Kidney (tissue), 14 donors: ENCODE data around the gene TTLL11. TPM values are rescaled to one million over a fixed set of nuclear protein-coding genes. Genes with fewer than 3 reads are reported as not detected.

Experiments
- DNase-seq, 5 donors: peaks; one replicate each; pipeline ENCODE4 v3.0.0-alpha.2; 2013 to 2020
- FAIRE-seq: peaks from 2 replicates; lab custom pipeline; 2012; peaks lifted over from hg19 to GRCh38; lab: Jason Lieb, UNC
- H3K27ac ChIP-seq, 2 donors: one replicate each; pipeline ENCODE4 v1.7.0; 2013; ENCODE audit warnings: low read depth in 2 of 2, low read length in 2 of 2, inconsistent platforms in 1 of 2
- H3K27me3 ChIP-seq: one replicate; pipeline ENCODE4 v1.7.1; 2013; ENCODE audit warnings: low read length, inconsistent platforms; ENCODE audit not compliant: control insufficient read depth, insufficient read depth
- H3K36me3 ChIP-seq, 3 donors: one replicate each; pipeline versions ENCODE4 v1.7.0 to v1.7.1; 2013; ENCODE audit warnings: low read length in 3 of 3, control low read depth in 1 of 3, inconsistent platforms in 1 of 3; ENCODE audit not compliant: insufficient read depth in 3 of 3, control insufficient read depth in 2 of 3
- H3K4me1 ChIP-seq, 3 donors: one replicate each; pipeline versions ENCODE4 v1.7.0 to v1.7.1; 2013; ENCODE audit warnings: low read length in 3 of 3, inconsistent platforms in 1 of 3, low read depth in 1 of 3; ENCODE audit not compliant: control insufficient read depth in 2 of 3, insufficient read depth in 2 of 3
- H3K4me3 ChIP-seq, 3 donors: one replicate each; pipeline versions ENCODE4 v1.7.0 to v1.8.1; 2013; ENCODE audit warnings: low read length in 3 of 3, control low read depth in 1 of 3, inconsistent platforms in 1 of 3
- H3K9ac ChIP-seq, 3 donors: one replicate each; pipeline versions ENCODE4 v1.7.0 to v1.7.1; 2013; ENCODE audit warnings: low read length in 3 of 3, control low read depth in 1 of 3, inconsistent platforms in 1 of 3
- H3K9me3 ChIP-seq, 3 donors: one replicate each; pipeline versions ENCODE4 v1.7.0 to v1.7.1; 2013; ENCODE audit warnings: low read length in 3 of 3, control low read depth in 1 of 3, inconsistent platforms in 1 of 3; ENCODE audit not compliant: control insufficient read depth in 2 of 3, insufficient read depth in 1 of 3
- intact Hi-C: fragments of 100-400 bp; cut with DNase I; formaldehyde crosslinking; loops from one replicate; pipeline ENCODE4 v1.11.1; 2022
- polyA plus RNA-seq: library from polyadenylated mRNA; stranded (reverse); fragments of 350-450 nt; fragmentation: Illumina TruSeq; extraction: RNeasy Lipid Tissue Mini Kit (QIAGEN cat#74804); gene quantifications from one replicate; pipeline ENCODE4 v1.2.3, GENCODE V29; 2014; ENCODE audit warnings: low read depth, low replicate concordance; ENCODE audit not compliant: insufficient read depth
- total RNA-seq: library from RNA; stranded (reverse); fragmentation: NEBNext Ultra II Directional; extraction: Animal tissue kit (Norgen Biotek cat#: 25700); gene quantifications from one replicate; pipeline ENCODE4 v1.2.1, GENCODE V29; 2021
- TF ChIP-seq, protein P1 (sequence below): IDR thresholded peaks from 3 replicates; pipeline ENCODE4 v1.5.1; 2012; ENCODE audit warnings: mild to moderate bottlenecking, moderate library complexity, borderline replicate concordance; ENCODE audit not compliant: insufficient read depth; ENCODE audit errors: extremely low read depth
- donor health status: control.
- donor health status: control.
- donor health status: control.
- donor health status: control.
- donor health status: control.
- donor health status: DM: yes; HTN: yes; CAD: no.
- donor health status: Normal renal cell carcinoma (clear cell type).

Gene TTLL11
- total and polyA plus RNA-seq, 2 donors from 2014 or later, result 2.3 to 10.0 TPM

DNA sequence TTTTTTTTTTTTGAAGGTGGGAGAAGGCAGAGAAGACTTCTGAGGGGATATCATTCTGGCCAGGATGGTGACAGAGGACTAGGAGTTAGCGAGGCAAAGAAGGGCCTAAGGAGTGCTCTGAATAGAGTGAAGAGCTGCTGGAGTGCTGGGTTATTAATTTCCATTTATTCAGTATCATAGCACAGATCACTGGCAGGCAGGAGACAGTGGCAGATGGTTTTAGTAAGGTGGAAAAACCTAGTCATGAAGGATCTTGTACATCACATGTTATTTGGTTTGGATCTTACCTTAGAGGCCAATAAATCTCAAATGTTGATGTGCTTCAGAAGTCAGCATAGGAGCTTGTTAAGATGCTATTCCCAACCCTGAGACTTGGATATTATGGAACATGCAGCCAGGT is 165.5 kb downstream of the TTLL11 start:
- Histone ChIP-seq H3K27me3 (no peaks in the 10 kb centered on the region), H3K9me3 (no peaks in the 10 kb centered on the region), H3K4me3 (no peak overlapping the region), H3K36me3 (no peaks in the 10 kb centered on the region), H3K9ac (no peak overlapping the region), H3K4me1 (peaks cover 0 to 7% (median 0%) of the 10 kb centered on the region in 3 donors), H3K27ac (no peak overlapping the region)
- intact Hi-C loops, result no loop called here
- DNase-seq (no peak), FAIRE-seq (no peak)
- TF ChIP-seq, protein P1, sequence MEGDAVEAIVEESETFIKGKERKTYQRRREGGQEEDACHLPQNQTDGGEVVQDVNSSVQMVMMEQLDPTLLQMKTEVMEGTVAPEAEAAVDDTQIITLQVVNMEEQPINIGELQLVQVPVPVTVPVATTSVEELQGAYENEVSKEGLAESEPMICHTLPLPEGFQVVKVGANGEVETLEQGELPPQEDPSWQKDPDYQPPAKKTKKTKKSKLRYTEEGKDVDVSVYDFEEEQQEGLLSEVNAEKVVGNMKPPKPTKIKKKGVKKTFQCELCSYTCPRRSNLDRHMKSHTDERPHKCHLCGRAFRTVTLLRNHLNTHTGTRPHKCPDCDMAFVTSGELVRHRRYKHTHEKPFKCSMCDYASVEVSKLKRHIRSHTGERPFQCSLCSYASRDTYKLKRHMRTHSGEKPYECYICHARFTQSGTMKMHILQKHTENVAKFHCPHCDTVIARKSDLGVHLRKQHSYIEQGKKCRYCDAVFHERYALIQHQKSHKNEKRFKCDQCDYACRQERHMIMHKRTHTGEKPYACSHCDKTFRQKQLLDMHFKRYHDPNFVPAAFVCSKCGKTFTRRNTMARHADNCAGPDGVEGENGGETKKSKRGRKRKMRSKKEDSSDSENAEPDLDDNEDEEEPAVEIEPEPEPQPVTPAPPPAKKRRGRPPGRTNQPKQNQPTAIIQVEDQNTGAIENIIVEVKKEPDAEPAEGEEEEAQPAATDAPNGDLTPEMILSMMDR, result no peak

DNA sequence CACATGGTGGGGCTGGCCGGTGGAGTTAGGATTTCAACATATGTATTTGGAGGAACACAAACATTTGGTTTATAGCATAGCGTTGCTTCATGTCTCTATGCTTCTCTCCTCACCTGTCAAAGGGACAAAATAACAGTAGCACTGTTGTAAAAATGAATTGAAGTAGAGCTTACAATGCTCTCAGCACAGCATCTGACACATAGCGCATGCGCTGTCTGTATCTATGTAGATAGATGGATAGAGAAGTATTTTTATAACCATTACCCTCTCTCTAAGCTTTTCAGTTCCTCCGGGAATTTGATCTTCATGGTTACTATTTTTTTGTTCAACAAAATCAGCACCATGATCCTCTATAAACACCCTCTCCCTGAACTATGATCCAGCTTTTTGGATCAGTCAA is 166.0 kb downstream of the TTLL11 start:
- FAIRE-seq (no peak), DNase-seq (no peak)
- H3K4me3 ChIP-seq, result no peak overlapping the region
- no peaks in the 10 kb centered on the region for H3K9me3 ChIP-seq
- TF ChIP-seq, protein P1, result no peak
- no peak overlapping the region for H3K27ac ChIP-seq
- H3K36me3 ChIP-seq, result no peaks in the 10 kb centered on the region
- H3K27me3 ChIP-seq, result no peaks in the 10 kb centered on the region
- H3K4me1 ChIP-seq, result peaks cover 0 to 7% (median 0%) of the 10 kb centered on the region in 3 donors
- no peak overlapping the region for H3K9ac ChIP-seq
- intact Hi-C loops, result no loop called here

DNA sequence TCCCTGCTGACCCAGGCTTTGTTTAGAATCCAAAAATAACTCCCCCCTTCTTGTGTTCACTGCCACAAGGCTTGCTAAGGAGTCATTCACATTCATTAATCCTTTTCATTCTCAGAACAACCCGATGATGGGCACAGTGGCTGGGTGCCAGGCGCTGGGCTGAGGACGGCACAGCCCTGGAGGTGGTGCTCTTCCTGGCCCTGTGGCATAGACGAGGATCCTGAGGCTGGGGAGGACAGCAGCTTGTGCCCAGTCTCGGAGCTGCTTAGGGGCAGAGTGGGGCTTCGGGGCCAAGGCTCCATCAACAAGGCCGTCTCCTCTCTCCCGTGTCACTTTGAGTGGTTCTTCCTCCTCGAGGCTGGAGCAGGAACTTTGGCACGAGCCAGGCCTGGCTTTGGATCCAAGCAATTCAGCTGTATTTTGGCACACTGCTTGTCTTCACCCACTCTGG is 166.7 kb downstream of the TTLL11 start:
- Histone ChIP-seq H3K4me3 (no peak overlapping the region), H3K36me3 (no peaks in the 10 kb centered on the region), H3K9ac (no peak overlapping the region), H3K27me3 (no peaks in the 10 kb centered on the region), H3K9me3 (no peaks in the 10 kb centered on the region), H3K27ac (no peak overlapping the region), H3K4me1 (peaks cover 0 to 7% (median 0%) of the 10 kb centered on the region in 3 donors)
- TF ChIP-seq, protein P1, result no peak
- FAIRE-seq (no peak), DNase-seq (no peak)
- intact Hi-C loops, result no loop called here

DNA sequence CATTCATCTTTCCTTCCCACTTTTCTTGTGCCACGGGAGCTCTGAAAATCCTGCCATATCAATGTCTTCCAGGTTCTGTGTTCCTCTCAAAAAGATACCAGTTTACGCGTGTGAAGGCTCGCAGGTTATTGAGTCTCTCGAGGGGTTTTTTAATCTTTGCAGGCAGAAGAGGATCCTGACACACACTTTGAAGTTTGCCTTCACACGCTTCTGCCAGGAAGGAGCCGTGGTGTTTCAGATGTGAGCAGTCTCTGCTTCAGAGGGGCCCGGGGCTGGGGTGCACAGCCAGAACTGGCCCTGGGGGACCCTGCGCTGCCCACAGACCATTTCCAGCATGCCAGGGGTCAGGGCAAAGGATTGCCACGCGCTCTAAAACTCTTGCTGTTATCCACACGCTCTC is 167.2 kb downstream of the TTLL11 start:
- Histone ChIP-seq H3K27me3 (no peaks in the 10 kb centered on the region), H3K4me3 (no peak overlapping the region), H3K9me3 (no peaks in the 10 kb centered on the region), H3K4me1 (peaks cover 0 to 4% (median 0%) of the 10 kb centered on the region in 3 donors), H3K9ac (no peak overlapping the region), H3K27ac (no peak overlapping the region), H3K36me3 (no peaks in the 10 kb centered on the region)
- intact Hi-C loops, result no loop called here
- TF ChIP-seq, protein P1, result no peak
- FAIRE-seq (no peak), DNase-seq (no peak)
